ENCODE results near the gene TYK2. TPM values are rescaled to one million over a fixed set of nuclear protein-coding genes. Genes with fewer than 3 reads are reported as not detected.
A peak's percentile ranks its signal among the peaks of the same experiment; 100 is the strongest.

Gene TYK2
- total and polyA plus RNA-seq, 2 of the 13 experiments (the other 11 are each of a cell fraction or from before 2014, with no cell fraction given) = 38.8 to 60.1 TPM

GRCh38 chr19:10315335-10316214 lies 64.8 kb downstream of the TYK2 start, which contains the start of gene FDX2 (continued):
- no peak for TF ChIP-seq ZNF441 (CRISPR knock-in tag; IDR thresholded peaks at IDR 0.05; ENCODE audit: borderline replicate concordance)
- TF ChIP-seq ZNF598 (CRISPR knock-in tag; IDR thresholded peaks at IDR 0.05; ENCODE audit: borderline replicate concordance) = peak; percentile 33; the same call in 1 of the 2 replicates
- no peak for TF ChIP-seq CBX2 (IDR thresholded peaks at IDR 0.05; ENCODE audit: low read depth, low read length)
- TF ChIP-seq CBX2 (CRISPR knock-in tag; IDR thresholded peaks at IDR 0.05; ENCODE audit: low read depth) = no peak
- TF ChIP-seq GZF1 (CRISPR knock-in tag; IDR thresholded peaks at IDR 0.05) = peak; percentile 99
- peak; percentile 55; the same call in 1 of the 2 replicates for TF ChIP-seq MIXL1 (CRISPR knock-in tag; IDR thresholded peaks at IDR 0.05)
- TF ChIP-seq RBAK (CRISPR knock-in tag; IDR thresholded peaks at IDR 0.05) = no peak
- no peak for TF ChIP-seq RELA (CRISPR knock-in tag; IDR thresholded peaks at IDR 0.05)
- no peak for TF ChIP-seq ZNF562 (CRISPR knock-in tag; IDR thresholded peaks at IDR 0.05; ENCODE audit: borderline replicate concordance)
- no peak for TF ChIP-seq ARNT (IDR thresholded peaks at IDR 0.05)
- TF ChIP-seq KMT2B (CRISPR knock-in tag; IDR thresholded peaks at IDR 0.05) = 0 out of 2 replicates have a peak, but pooled peaks have one; percentile 58
- TF ChIP-seq ZNF773 (CRISPR knock-in tag; IDR thresholded peaks at IDR 0.05; ENCODE audit: borderline replicate concordance) = peak; percentile 27; the same call in 1 of the 2 replicates
- no peak; the same call in 1 of the 2 replicates for TF ChIP-seq BCL6 (CRISPR knock-in tag; IDR thresholded peaks at IDR 0.05)
- TF ChIP-seq ARID4A (CRISPR knock-in tag; IDR thresholded peaks at IDR 0.05; ENCODE audit: borderline replicate concordance) = peak; percentile 95
- TF ChIP-seq HMGXB3 (CRISPR knock-in tag; IDR thresholded peaks at IDR 0.05; ENCODE audit: borderline replicate concordance) = 0 out of 2 replicates have a peak, but pooled peaks have one; percentile 34
- no peak for TF ChIP-seq EHMT2 (IDR thresholded peaks at IDR 0.05; ENCODE audit: borderline replicate concordance, low read depth, low read length)
- TF ChIP-seq ZNF33A (CRISPR knock-in tag; IDR thresholded peaks at IDR 0.05; ENCODE audit: borderline replicate concordance) = no peak
- peak; percentile 60 for TF ChIP-seq TBL1XR1 (IDR thresholded peaks at IDR 0.05; ENCODE audit: borderline replicate concordance, low read length, partially characterized antibody)
- TF ChIP-seq FOXO4 (CRISPR knock-in tag; conservative IDR thresholded peaks at IDR 0.05) = no peak
